HG02943 (cell line): Measurements from ENCODE around the gene UBE4B.
"Not testable (repeated sequence)": the region's sequence is repeated elsewhere in the genome, so short reads cannot be mapped to it uniquely, and the experiment has no call there.

Experiments used
- ATAC-seq: cut with Tn5 transposase; IDR thresholded peaks from one replicate; pipeline ENCODE4 v1.9.1; 2021; ENCODE audit warnings: mild to moderate bottlenecking, low read depth, moderate library complexity; ENCODE audit not compliant: unreplicated experiment

Gene UBE4B

DNA sequence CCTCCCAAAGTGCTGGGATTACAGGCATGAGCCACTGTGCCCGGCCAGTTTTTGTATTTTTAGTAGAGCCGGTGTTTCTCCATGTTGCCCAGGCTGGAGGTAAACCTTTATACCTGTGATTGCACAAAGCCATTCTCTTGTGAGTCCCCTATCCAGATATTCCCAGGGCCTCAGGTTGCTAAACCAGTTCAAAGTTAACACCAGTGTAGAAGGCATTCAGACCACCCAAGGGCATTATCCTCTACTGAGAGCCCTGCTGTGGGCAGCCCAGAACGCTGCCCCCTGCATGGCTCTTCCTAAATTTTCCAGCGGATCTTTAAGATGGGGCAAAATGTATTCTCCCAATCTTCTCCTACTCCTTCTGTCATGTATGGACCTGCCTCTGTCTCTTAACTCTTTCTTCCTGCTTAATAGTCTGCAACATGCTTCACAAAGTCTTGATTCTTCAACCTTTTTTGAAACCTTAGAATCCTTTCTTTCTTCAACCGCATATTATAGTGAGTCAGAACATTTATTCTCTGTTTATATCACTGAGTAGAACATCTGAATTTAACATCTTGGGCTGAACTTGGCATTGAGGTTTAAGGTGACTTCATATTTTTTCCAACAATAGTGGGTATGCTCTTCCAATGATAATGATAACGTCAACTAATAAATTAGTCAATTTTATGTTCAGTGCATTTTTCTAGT, 36.0 kb downstream of the UBE4B start:
- ATAC-seq: no peak

DNA sequence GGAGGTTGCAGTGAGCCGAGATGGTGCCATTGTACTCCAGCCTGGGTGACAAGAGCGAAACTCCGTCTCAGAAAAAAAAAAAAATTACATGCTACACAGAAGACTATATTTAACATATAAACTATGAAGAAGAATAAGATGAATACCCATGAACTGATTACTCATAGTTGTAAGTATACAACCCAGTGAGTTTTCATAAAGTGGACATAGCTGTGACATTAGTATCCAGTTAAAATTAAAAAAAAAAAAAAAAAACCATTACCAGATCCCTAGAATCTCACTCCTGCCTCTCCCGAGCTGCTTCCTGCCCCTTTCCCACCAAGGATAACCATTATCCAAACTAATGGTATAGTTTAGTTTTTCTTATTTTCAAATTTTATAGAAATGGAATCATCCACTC, 37.4 kb downstream of the UBE4B start:
- ATAC-seq: no peak

DNA sequence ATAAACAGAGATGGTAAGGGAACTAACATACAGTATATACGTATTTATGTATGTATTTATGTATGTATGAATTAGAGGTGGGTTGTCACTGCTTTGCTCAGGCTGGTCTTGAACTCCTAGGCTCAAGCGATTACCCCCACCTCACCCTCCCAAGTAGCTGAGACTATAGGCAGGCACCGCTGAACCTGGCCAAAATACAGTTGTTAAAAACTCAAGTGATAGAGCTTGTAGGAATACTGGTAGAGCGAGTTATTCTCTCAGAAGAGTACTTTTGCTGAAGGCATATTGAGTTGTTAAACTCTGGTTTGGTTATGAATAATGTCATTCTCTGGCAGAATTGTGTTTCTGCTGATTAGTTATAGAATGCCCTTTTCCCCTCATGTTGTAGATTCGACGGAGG, 38.9 kb downstream of the UBE4B start:
- no peak for ATAC-seq

DNA sequence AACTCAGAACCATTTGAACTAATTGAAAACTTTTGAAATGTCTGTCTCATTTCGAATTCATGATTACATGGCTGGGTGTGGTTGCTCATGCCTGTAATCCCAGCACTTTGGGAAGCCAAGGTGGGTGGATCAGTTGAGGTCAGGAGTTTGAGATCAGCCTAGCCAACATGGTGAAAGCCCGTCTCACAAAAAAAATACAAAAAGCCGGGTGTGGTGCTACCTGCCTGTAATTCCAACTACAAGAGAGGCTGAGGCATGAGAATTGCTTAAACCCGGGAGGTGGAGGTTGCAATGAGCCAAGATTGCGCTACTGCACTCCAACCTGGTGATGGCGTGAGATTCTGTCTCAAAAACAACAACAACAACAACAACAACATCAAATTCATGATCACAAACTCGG, 40.6 kb downstream of the UBE4B start:
- ATAC-seq: not testable (repeated sequence)

DNA sequence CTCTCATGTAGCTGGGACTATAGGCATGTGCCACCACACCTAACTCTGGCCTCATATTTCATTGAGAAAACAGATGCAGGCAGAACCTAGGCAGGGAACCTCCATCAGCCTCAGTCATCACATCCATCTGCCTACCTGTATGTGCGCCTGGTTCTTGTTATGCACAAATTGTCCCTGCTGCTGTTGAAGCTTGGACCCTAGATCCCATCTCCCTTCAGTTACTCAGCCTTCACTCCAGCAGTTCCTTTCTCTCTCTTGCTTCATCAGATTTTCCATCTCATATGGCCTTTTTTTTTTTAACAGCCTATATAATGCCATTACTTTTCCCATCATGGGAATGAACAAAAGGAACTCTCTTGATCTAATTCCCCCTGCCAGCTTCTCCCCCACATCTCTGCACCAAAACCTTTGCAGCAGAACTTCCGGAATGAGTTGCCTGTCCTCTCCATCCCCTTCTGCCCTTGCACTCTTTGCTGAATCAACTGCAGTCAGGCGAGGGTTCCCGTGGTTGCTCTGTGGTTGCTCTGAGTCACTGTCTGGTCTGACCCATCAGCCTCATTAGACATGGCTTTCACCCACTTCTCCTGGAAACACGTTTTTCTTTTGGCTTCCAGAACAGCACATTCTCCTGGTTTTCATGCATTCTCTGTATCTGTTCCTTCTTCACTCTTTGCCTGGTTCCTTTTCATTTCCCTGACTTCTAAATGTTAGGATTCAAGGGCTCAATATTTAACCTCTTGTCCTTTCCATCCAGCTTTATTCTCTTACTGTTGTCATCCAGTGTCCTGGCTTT, 41.5 kb downstream of the UBE4B start:
- ATAC-seq: no peak

DNA sequence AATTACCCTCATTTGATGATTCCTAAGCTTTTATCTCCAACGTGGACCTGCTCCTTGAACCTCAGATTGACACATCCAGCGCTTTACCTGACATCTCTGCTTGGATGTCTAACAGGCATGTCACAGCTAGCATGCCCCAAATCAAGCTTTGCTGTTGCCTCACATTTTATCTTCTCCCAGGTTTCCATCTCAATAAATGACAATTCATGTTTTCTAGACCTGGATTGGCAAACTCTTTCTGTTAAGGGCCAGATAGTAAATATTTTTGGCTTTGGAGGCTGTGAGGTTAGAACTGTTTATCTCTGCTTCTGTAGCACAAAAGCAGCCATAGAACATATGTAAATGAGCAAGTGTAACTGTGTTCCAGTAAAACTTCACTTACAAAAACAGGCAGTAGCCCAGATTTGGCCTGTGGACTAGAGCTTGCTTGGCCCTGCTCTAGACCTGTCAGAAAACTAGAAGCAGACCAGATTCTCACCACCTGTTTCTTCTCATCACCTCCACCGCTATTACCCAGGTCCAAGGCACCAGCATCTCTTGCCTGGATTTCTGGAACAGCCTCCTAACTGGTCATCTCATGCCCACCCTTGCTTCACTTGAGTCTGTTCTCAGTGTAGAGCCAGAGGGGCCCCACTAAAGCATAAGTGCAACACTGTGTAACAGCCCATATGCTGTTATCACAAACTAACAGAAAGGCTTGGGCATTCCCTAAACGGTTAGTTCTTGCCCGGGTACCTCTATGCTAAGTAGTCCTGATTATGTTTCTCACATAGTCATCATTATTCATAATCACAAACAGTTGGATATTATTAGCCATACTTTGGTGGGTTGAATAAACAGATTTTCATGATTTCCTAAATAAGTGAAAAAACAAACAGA, 42.3 kb downstream of the UBE4B start:
- ATAC-seq: no peak

DNA sequence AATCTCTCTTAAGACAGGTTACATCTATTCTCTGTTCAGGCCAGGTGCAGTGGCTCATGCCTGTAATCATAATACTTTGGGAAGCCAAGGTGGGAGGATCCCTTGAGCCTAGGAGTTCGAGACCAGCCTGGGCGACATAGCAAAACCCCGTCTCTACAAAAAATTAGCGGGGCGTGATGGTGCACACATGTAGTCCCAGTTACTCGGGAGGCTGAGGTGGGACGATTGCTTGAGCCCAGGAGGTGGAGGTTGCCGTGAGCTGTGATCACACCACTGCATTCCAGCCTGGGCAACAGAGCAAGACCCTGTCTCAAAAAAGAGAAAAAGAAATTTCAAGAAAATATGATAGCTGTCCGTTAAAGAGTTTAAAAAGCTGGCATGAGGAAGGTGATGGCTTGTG, 43.0 kb downstream of the UBE4B start:
- no peak for ATAC-seq

DNA sequence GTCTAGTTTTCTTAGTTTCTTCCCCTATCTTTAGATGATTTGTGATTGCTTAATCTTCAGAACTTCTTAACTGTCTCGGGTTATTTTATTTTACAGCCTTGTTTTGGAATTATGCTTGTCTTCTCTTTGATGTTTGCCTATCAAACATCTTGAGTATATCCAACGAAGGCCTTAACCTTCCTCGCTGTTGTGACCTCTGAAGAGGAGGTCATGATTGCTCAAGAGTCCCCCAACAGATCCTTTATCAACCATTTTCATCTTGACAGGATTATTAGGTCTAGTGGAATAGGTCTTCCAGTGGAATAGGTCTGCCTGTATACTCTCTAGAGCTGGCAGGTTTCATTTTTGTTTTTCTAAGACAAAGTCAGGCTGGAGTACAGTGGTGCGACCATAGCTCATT, 45.7 kb downstream of the UBE4B start:
- no peak for ATAC-seq

DNA sequence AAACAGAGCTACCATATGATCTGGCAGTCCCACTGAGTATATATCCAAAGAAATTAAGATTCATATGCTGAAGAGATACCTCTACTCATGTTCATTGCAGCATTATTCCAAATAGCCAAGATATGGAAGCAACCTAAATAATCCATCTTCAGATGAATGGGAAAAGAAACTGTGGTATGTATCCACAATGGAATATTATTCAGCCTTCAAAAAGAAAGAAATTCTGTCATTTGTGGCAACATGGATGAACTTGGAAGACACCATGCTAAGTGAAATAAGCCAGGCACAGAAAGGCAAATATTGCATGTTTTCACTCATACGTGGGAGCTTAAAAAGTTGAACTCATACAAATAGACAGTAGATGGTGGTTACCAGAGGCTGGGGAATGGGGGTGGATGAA, 47.8 kb downstream of the UBE4B start:
- ATAC-seq: no peak

DNA sequence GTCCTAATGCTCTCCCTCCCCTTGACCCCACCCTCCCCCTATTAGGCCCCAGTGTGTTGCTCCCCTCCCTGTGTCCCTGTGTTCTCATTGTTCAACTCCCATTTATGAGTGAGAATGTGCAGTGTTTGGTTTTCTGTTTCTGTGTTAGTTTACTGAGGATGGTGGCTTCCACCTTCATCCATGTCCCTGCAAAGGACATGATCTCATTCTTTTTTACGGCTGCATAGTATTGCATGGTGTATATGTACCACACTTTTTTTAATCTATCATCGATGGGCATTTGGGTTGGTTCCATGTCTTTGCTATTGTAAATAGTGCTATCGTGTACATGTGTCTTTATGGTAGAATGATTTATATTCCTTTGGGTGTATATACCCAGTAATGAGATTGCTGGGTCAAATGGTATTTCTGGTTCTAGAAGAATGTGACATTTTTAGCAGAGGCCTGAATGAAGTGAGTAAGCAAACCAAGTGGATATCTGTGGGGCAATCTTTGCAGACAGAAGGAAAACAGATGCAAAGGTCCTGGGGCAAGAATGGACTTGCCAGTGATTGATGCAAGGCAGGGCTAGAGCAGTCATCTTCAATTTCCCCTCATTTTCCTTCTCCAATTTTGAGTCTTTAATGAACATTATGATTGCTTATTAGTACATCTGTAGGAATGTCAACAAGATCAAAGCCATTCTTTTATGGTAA, 50.2 kb downstream of the UBE4B start:
- ATAC-seq: no peak

DNA sequence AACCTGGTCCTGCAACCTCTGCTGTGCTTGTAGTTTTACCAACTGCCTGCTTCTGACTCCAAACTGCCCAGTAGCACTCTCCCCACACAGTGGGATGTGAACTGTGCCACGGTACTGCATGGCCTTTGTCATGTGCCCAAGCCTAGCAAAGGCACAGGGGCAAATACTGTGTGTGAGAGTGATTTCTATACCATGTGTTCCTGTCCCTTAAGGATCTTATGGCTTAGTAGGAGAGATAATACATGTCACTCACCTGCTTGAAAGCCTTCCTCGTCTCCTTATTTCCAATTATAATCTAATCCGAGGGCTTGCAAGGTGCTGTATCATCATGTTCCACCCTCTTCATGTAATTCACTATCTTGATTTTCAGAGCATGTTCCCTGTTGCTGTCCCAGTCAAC, 51.3 kb downstream of the UBE4B start:
- ATAC-seq: no peak

DNA sequence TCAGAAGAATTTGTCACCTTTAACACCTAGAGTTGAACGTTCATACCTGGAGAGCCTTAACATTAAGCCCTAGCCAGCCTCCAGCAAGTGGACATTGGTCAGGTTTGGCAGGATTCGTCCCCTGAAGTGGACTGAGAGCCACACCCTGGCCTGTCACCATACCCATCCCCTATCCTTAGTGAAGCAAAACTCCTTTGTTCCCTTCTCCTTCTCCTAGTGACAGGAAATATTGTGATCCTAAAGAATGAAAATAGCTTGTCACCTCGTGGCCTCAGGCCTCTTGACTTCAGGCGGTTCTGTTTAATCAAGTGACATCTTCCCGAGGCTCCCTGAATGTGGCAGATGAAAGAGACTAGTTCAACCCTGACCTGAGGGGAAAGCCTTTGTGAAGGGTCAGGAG, 52.3 kb downstream of the UBE4B start:
- ATAC-seq: no peak

DNA sequence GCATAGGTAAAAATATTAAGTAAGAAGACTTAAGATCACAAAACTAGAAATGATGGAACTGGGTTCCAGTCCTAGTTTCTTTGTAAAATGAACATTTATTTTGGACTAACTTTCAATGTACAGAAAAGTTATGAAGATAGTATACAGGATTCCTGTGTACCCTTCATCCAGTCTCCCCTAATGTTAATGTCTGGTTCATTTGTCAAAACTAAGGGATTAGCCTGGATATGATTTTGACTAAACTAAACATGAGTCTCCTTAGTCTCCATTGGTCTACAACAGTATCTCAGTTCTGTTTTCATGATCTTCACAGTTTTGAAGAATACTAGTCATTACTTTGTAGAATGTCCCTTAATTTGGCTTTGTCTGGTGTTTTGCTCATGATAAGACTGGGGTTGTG, 54.5 kb downstream of the UBE4B start:
- no peak for ATAC-seq

DNA sequence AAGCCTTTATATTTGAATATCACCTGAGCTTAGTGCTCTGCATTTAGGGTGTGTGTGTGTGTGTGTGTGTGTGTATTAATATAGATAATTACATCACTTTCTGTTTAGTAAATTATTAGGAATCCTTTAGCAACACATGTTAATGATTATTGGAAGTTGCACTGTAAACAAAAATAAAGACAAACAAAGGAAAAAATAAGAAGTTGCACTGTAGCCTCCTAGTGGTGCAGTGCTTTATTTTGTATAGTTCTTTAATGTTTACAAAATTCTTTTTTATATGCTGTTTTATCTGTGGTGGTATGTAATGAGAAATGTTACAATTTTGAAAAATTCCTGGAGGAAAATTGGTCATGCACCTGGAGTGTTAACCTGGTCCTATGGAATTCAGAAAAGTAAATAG, 69.2 kb downstream of the UBE4B start:
- ATAC-seq: no peak

DNA sequence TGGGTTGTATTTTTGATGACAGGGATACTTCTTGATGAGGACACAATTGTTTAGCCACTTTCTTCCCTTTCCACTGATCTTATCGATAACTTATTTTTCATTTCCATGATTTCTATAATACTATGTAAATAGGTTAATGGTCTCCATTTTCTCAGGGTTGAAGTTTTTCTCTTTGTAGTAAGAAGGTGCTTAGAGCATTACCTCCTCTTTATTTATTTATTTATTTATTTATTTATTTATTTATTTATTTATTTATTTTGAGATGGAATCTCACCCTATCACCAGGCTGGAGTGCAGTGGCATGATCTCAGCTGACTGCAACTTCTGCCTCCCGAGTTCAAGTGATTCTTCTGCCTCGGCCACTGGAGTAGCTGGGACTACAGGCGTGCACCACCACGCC, 70.4 kb downstream of the UBE4B start:
- ATAC-seq: no peak

DNA sequence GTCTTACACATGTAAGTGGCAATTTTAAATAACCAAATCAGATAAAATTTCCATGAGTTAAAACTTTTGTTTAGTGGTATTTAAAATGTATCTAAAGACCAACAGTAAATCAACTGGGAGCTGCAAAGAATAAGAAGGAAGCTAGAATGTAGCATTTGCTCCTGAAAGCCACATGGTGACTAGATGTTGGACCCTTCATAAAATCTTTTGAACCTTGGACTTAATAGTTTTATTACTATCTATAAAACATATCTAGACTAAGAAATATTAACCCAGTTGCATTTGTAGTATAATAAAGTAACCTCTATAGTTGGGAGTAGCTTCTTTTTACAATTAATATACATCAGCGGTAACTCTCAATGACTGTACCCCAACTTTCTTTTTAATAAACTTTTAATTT, 72.1 kb downstream of the UBE4B start:
- ATAC-seq: no peak

DNA sequence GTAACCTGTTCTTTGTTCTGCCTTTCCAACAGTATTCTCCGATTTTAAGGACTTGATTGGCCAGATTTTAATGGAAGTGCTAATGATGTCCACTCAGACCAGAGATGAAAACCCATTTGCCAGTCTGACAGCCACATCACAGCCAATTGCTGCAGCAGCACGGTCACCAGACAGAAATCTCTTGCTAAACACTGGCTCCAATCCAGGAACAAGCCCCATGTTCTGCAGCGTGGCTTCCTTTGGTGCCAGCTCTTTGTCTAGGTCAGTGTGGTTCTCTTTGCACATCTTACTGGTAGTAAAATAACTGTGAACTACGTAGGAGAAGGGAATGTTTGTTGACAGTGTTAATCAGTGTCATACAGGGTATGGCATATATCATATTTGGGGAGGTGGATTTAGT, 72.7 kb downstream of the UBE4B start:
- no peak for ATAC-seq

DNA sequence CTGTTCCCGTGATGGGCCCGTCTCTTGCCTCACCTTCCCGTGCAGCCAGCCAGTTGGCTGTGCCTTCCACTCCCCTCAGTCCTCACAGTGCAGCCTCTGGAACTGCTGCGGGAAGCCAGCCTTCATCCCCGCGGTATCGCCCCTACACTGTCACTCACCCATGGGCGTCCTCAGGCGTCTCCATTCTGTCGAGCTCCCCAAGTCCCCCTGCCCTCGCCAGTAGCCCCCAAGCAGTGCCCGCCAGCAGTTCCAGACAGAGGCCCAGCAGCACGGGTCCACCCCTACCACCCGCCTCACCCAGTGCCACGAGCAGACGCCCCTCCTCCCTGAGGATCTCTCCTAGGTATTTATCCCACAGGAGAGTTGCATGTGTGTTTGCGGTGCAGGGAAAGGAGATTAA, 73.5 kb downstream of the UBE4B start:
- no peak for ATAC-seq

DNA sequence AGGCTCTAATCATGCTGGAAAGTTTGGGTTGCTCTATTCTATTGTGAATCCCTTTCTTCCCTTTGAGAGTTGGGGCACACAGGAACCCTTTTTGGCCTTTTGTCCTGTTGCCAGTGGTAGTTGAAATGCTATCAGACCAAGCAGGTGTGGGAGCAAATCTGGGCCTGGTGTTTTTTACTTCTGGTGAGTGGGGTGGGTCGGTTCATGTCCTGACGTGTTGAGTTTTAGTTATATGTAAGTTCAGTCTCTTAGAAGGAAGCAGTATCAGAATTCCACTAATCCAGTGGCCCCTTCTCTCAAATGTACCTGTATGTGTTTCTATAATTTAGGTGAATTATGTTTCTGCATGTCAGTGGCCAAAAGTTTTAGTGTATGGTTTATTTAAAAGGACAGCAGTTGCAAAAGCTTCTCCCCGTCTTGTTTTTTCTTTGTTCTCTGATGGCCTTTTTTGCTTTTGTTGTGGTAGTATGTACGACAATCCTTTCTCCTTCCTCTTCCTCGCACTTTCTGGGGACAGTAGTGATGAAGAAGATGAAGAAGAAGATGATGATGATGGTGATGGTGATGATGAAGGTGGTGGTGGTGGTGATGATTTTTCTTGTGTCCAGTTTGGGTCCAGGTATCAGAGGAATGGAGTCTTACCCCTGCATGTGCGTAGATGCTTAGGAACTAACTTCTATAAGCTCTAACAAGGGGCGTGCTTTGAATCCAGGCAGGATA, 74.2 kb downstream of the UBE4B start:
- ATAC-seq: no peak

DNA sequence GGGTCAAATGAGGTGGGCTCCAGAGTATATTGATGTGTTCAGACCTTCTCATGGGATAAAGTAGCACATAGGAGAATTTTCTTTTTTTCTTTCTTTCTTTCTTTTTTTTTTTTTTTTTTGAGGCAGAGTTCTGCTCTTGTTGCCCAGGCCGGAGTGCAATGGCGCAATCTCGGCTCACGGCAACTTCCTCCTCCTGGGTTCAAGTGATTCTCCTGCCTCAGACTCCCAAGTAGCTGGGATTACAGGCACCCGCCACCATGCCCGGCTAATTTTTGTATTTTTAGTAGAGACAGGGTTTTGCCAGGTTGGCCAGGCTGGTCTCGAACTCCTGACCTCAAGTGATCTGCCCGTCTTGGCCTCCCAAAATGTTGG, 74.7 kb downstream of the UBE4B start:
- ATAC-seq: not testable (repeated sequence)
